Measurements from ENCODE around the gene PDZD7.
"Not testable (repeated sequence)": the region's sequence is repeated elsewhere in the genome, so short reads cannot be mapped to it uniquely, and the experiment has no call there.

PDZD7 gene

DNA sequence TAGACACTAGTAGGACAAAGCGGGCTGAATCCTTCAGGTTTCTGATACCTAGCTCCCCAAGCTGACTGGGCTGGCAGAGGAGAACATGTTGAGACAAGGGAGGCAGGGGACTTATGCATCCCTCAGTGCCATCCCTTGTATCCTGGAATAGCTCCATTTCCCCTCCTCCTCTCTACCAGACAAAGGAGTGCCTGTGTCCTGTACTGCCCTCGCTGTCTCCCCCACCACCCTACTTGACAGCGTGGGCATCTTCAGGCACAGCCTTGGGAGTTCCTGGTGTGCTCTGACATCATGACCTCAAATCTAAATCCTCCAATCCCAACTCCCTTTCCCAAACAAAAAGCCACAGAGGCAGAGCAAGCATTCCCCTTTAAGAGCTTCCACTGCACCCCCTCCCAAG is 9.1 kb upstream of the PDZD7 start:
- Histone ChIP-seq H3K36me3 (ENCODE audit: insufficient read depth, low read length) (no peaks in the 10 kb centered on the region), H3K4me1 (ENCODE audit: insufficient read depth, low read length) (peaks cover 7% of the 10 kb centered on the region; the same call in 1 of the 2 replicates), H3K9ac (ENCODE audit: low read depth, low read length) (no peak overlapping the region), H3K9me3 (ENCODE audit: control insufficient read depth, insufficient read depth, low read length) (no peaks in the 10 kb centered on the region)

DNA sequence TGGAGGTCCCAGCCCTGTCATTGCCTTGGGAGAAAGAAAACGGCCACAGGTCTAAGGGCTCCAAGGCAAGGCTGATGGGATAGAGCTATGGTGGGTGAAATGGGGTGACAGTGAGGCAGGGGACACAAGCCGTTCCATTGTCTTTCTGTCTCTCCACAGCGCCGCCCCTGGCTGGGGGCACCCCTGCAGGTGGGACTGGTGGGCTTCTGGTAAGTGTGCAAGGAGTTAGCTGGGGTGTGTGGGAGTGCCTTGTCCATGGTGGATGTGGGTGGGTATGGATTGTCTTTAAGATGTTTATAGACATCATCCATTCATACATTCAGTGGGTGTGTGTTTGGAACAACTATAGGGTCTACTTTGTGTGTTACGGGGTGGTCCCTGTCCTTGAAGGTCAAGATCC is 7.6 kb upstream of the PDZD7 start:
- Histone ChIP-seq H3K9me3 (ENCODE audit: control insufficient read depth, insufficient read depth, low read length) (no peaks in the 10 kb centered on the region), H3K9ac (ENCODE audit: low read depth, low read length) (no peak overlapping the region), H3K36me3 (ENCODE audit: insufficient read depth, low read length) (no peaks in the 10 kb centered on the region), H3K4me1 (ENCODE audit: insufficient read depth, low read length) (peaks cover 5% of the 10 kb centered on the region; the same call in 1 of the 2 replicates)

DNA sequence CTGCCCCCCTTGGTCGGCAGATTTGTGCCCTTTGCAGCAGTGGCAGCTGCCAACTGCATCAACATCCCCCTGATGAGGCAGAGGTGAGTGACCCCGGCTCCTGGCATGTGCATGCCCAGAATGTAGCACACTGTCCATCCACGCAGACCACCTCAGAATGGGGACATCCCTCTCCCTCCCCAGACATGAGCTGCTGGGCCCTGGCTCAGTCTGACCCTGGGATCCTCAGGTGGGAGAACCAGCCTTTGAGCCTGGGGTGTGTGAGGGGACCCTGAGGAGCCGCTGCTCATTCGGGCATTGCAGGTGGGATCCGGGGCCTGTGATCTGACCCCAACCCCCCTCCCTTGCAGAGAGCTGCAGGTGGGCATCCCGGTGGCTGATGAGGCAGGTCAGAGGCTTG is 5.8 kb upstream of the PDZD7 start:
- H3K9ac ChIP-seq (ENCODE audit: low read depth, low read length): no peak overlapping the region
- H3K9me3 ChIP-seq (ENCODE audit: control insufficient read depth, insufficient read depth, low read length): no peaks in the 10 kb centered on the region
- no peaks in the 10 kb centered on the region for H3K36me3 ChIP-seq (ENCODE audit: insufficient read depth, low read length)
- H3K4me1 ChIP-seq (ENCODE audit: insufficient read depth, low read length): peaks cover 3% of the 10 kb centered on the region; the same call in 1 of the 2 replicates

DNA sequence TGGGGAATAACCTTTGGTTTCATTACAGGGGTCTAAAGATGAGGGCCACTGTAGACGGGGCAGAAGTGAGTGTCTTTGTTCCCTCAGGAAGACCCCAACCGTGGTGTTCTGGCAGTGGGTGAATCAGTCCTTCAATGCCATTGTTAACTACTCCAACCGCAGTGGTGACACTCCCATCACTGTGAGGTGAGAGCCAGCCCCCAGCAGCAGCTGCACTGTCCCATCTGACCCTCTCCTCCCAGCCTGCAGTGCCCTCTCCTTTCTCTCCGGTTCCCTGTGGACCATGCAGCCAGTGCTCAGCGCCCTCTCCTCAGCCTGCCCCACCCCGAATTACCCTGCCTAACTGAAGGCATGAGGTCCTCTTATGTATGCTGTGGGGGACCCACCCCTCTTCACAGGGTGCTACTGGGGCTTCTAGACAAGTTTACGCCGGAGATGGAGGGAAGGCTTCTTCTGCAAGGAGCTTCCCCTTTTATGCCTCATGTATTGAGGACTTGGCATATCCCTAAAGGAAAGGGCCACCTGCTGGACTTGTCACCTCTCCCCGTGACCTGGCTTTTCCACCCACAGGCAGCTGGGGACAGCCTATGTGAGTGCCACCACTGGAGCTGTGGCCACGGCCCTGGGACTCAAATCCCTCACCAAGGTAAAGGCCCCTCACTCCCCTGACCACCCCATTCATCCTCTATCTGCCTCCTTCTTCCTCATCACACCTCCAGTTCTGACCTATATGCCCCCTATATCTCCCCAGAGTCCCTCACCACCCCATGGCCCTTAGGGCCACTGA is 5.2 kb upstream of the PDZD7 start:
- Histone ChIP-seq H3K9ac (ENCODE audit: low read depth, low read length) (no peak overlapping the region), H3K4me1 (ENCODE audit: insufficient read depth, low read length) (peaks cover 3% of the 10 kb centered on the region; the same call in 1 of the 2 replicates), H3K9me3 (ENCODE audit: control insufficient read depth, insufficient read depth, low read length) (no peaks in the 10 kb centered on the region), H3K36me3 (ENCODE audit: insufficient read depth, low read length) (no peaks in the 10 kb centered on the region)

DNA sequence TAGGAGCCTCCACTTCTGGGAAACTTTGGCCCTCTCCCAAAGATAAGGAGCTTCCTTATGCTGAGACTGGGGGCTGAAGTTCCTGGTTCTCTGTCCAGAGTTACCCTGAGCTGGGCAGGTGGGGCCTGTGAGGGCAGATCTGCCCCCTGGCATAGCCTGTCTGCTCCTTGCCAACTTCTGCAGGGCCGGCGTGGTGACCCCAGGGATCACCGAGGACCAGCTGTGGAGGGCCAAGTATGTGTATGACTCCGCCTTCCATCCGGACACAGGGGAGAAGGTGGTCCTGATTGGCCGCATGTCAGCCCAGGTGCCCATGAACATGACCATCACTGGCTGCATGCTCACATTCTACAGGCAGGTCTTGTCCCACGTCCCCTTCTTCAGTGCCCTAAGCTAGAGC is 4.4 kb upstream of the PDZD7 start:
- no peaks in the 10 kb centered on the region for H3K9me3 ChIP-seq (ENCODE audit: control insufficient read depth, insufficient read depth, low read length)
- no peaks in the 10 kb centered on the region for H3K36me3 ChIP-seq (ENCODE audit: insufficient read depth, low read length)
- no peak overlapping the region for H3K9ac ChIP-seq (ENCODE audit: low read depth, low read length)
- peaks cover 3% of the 10 kb centered on the region; the same call in 1 of the 2 replicates for H3K4me1 ChIP-seq (ENCODE audit: insufficient read depth, low read length)

DNA sequence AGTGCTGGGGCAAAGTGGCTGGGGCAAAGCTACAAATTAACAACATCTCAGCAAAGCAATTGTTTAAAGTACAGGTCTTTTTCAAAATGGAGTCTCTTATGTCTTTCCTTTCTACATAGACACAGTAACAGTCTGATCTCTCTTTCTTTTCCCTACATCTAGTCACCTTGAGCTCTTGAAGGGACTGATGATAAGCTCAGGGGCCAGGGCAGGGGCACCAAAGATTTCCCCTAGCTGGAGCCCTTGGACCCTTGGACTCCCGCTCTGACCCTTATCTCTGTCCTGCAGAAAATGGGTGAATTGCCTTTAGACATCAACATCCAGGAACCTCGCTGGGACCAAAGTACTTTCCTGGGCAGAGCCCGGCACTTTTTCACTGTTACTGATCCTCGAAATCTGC is 3.5 kb upstream of the PDZD7 start:
- not testable (repeated sequence) for H3K9me3 ChIP-seq (ENCODE audit: control insufficient read depth, insufficient read depth, low read length); H3K36me3 ChIP-seq (ENCODE audit: insufficient read depth, low read length); H3K9ac ChIP-seq (ENCODE audit: low read depth, low read length); H3K4me1 ChIP-seq (ENCODE audit: insufficient read depth, low read length)

DNA sequence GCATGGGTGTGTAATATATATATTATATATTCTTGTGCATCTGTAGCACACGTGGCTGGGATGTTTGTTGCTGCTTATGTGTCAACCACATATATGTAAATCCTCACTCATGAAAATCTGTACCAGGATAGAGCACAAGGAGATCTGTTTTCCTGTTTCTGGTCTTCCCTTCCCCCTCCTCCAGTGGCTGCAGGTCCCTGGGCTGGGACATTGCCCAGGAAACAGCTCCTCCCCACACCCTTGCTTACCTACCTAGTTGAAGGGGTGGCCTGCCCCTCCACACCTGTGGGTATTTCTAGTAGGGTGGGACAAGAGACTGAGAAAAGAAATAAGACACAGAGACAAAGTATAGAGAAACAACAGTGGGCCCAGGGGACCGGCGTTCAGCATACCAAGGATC is 2.3 kb upstream of the PDZD7 start:
- H3K9me3 ChIP-seq (ENCODE audit: control insufficient read depth, insufficient read depth, low read length): no peaks in the 10 kb centered on the region
- H3K9ac ChIP-seq (ENCODE audit: low read depth, low read length): no peak overlapping the region
- H3K36me3 ChIP-seq (ENCODE audit: insufficient read depth, low read length): no peaks in the 10 kb centered on the region
- peaks cover 14% of the 10 kb centered on the region for H3K4me1 ChIP-seq (ENCODE audit: insufficient read depth, low read length)

DNA sequence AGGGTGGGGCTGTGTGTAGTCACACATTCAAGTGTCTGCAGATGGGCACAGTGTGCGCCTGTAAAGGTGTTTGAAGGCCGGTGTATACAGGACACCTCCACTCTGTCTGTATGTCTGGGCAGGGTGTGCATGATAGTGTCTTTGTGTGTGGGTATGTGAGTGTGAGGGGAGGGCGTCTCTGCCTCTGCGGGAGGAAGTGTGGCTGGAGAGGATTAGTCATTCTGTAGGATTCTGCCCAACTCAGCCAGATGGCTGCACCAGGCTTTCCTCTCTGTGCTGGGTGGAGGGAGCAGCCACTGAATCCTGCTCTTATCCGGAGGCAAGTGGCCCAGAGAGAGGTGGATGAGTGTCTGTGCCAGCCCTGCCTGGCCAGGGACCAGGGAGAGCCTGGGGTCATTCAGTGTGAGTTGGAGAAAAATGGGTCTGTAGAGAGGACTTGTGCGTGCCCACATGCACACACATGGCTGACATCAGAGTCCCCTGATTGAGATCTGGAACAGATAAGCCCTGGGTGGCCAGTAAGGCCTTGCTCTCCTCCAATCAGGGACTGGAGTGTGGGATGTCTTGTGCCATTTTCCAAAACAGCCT is 1.8 kb upstream of the PDZD7 start:
- Histone ChIP-seq H3K9me3 (ENCODE audit: control insufficient read depth, insufficient read depth, low read length) (no peaks in the 10 kb centered on the region), H3K36me3 (ENCODE audit: insufficient read depth, low read length) (no peaks in the 10 kb centered on the region), H3K9ac (ENCODE audit: low read depth, low read length) (peak overlapping the region; percentile 47; the same call in 1 of the 2 replicates), H3K4me1 (ENCODE audit: insufficient read depth, low read length) (peaks cover 14% of the 10 kb centered on the region)

DNA sequence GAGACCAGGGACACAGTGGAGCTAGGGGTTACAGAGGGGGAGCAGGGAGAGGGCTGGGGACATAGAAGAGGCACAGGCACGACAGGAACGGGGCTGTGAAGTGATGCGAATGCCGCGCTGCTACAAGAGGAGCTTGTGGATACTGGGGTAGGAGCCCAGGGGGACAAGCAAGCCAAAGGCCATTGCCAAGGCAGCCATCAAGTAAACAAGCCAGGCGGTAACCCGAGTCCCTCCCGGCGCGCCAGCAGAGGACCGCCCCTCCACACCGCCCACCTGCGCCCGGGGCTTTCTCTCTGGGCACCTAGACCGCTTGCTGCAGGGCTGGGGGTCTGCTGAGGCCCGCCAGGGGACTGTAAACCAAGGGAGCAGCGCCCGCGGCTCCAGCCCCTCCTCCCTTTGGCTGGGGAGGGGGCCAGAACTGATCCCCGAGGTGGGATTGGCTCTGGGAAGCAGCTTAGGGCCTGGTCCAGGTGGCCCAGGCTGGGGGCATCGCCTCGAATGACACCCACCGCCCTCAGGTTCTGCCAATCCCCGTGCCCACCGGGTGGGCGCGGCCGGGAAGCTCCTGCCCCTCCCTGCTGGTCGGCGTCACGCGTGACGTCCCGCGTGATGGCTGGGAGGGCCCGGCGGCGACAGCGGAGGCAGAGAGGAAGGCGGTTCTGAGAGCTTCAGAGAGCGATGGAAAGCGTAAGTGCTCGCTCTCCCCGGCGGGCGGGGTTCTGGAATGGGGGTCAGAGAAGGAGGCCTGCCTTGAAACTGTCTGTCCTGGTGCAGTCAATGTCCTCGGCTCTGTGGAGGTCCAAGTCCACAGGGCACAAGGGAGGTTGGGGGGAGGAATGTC is 1.1 kb upstream of the PDZD7 start:
- H3K4me1 ChIP-seq (ENCODE audit: insufficient read depth, low read length): peaks cover 14% of the 10 kb centered on the region
- no peaks in the 10 kb centered on the region for H3K36me3 ChIP-seq (ENCODE audit: insufficient read depth, low read length)
- peak overlapping the region; percentile 47; the same call in 1 of the 2 replicates for H3K9ac ChIP-seq (ENCODE audit: low read depth, low read length)
- H3K9me3 ChIP-seq (ENCODE audit: control insufficient read depth, insufficient read depth, low read length): no peaks in the 10 kb centered on the region

DNA sequence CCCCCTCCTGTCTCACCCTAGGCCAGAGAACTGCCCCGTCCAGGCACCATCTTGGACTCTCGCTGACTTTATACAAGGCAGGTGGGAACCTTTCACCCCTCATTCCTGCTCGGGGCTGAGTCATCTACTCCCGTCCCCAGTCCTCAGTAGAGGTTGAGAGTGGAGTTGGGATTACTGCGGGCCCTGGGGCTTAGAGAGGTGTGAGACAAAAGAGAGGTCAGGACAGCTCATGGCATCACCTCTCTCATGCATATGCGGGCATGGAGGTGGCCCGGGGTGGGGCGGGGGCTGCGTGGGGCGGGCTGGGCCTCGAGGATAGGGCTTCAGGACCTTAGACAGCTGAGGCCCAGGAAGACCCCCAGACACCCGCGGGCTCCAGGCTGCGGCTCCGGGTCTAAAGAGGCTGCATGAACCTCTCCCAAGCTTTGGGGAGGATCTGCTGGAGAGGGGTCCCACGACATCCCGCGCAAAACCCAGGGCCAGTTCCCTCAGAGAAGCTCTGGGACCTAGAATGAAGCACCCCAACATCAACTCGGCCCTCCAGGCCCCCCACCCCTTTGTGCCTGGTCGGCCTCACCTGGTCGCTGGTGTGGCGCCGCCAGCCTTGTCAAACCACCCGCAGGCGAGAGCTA is 317 bp downstream of the PDZD7 start:
- H3K36me3 ChIP-seq (ENCODE audit: insufficient read depth, low read length): no peaks in the 10 kb centered on the region
- no peaks in the 10 kb centered on the region for H3K9me3 ChIP-seq (ENCODE audit: control insufficient read depth, insufficient read depth, low read length)
- H3K4me1 ChIP-seq (ENCODE audit: insufficient read depth, low read length): peaks cover 14% of the 10 kb centered on the region
- peak overlapping the region; percentile 47 for H3K9ac ChIP-seq (ENCODE audit: low read depth, low read length)

DNA sequence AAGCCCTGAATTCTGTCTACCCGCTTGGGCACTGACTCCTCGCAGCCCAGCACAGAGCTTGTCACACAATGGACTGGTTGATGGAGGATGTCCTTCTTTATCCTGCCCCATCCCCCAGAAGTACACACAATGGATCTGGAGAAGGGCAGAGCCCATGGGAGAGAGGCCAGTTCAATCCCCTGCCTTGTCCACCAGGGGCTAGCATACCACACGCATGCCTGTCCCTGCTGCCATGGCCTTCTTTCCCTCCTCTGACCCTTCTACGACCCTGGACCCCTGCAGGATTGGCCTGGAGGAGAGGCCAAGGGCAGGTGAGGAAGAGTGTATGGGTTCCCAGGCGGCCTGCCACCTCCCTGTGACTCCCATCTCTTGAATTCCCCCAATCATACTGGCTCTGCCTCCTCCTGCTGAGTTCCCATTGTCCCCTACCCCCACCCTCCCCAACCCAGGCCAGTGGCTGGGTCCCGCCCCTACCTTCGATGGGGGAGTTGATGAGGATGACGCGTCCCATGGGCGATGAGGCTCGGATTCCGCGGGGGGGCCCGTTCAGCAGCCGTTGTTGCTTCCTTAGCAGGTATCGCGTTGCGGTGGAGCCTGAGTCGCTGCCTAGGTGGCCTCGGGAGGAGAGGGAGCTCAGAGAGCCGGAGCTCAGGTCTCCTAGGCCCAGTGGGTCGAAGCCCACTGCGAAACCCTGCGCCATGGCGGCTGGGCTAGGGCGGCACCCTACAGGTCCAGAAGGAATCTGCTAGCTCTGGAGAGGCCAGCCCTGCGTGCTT is 1.2 kb downstream of the PDZD7 start:
- no peaks in the 10 kb centered on the region for H3K9me3 ChIP-seq (ENCODE audit: control insufficient read depth, insufficient read depth, low read length)
- peak overlapping the region; percentile 47; the same call in 1 of the 2 replicates for H3K9ac ChIP-seq (ENCODE audit: low read depth, low read length)
- H3K36me3 ChIP-seq (ENCODE audit: insufficient read depth, low read length): no peaks in the 10 kb centered on the region
- peaks cover 14% of the 10 kb centered on the region for H3K4me1 ChIP-seq (ENCODE audit: insufficient read depth, low read length)

DNA sequence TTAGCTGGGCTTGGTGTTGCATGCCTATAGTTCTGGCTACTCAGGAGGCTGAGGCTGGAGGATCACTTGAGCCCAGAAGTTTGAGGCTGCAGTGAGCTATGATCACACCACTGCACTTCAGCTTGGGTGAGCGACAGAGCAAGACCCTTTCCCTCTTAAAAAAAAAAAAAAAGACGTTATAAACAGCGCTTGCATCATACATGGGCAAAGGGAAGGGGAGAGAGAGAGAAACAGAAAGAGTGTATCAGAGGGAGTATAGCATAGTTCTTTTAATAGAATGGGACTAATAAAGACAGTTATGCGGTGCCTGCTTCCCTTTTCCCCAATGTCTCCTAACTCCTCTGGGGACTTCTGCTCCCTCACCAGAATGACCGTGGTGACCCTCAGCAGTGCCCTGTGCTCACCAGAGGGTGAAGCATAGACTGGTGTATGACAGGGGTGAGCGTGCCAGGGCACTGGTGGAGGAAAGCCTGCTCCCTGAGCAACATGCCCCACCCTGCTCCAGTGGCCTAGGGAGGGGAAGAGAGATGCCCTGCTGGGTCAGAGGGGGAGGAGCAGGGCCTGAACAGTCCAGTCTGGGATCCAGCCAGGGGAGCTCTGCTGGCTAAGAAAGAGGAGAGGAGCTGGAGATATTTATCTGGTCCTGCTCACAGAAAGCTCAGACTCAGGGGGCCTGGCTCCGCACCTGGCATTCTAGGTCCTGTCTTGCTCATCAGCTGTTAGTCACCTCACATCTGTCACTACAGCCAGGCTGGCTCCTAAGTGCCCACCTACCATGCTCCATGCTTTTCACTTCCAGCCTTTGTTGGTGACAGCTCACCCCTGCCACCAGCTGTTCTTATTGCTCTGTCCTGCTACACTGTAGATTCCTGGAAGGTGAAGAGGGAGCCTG is 2.2 kb downstream of the PDZD7 start:
- H3K4me1 ChIP-seq (ENCODE audit: insufficient read depth, low read length): peaks cover 14% of the 10 kb centered on the region
- H3K36me3 ChIP-seq (ENCODE audit: insufficient read depth, low read length): no peaks in the 10 kb centered on the region
- H3K9me3 ChIP-seq (ENCODE audit: control insufficient read depth, insufficient read depth, low read length): no peaks in the 10 kb centered on the region
- no peak overlapping the region for H3K9ac ChIP-seq (ENCODE audit: low read depth, low read length)

All from ES-I3 (cell line).